Keratinocyte (primary cell): ENCODE measurements around the gene H19. TPM values are rescaled to one million over a fixed set of nuclear protein-coding genes. Genes with fewer than 3 reads are reported as not detected.

Experiments
- DNase-seq: peaks from one replicate; pipeline ENCODE4 v3.0.0-alpha.2; 2011; ENCODE audit warnings: low read depth, missing footprints, low spot score
- FAIRE-seq: peaks from 2 replicates; lab custom pipeline; 2011; peaks lifted over from hg19 to GRCh38; lab: Jason Lieb, UNC
- H2AFZ ChIP-seq: 2 replicates; pipeline ENCODE4 v1.6.0; 2012; ENCODE audit warnings: low read length, control low read depth, inconsistent platforms; ENCODE audit not compliant: control insufficient read depth
- H3K27ac ChIP-seq: 2 replicates; pipeline ENCODE4 v1.5.1; 2011; ENCODE audit warnings: low read length; ENCODE audit not compliant: control insufficient read depth, insufficient read depth
- H3K27me3 ChIP-seq: 3 replicates; pipeline ENCODE4 v1.6.0; 2011; ENCODE audit warnings: low read length; ENCODE audit not compliant: control insufficient read depth, insufficient read depth; ENCODE audit errors: extremely low read depth
- H3K36me3 ChIP-seq, 2 experiments: 2 replicates in 1 of 2; 3 replicates in 1 of 2; pipeline ENCODE4 v1.5.1; 2011; ENCODE audit warnings: low read length in 2 of 2, mild to moderate bottlenecking in 1 of 2; ENCODE audit not compliant: control insufficient read depth in 2 of 2, insufficient read depth in 2 of 2; ENCODE audit errors: extremely low read depth in 1 of 2
- H3K4me1 ChIP-seq: 3 replicates; pipeline ENCODE4 v1.5.1; 2011; ENCODE audit warnings: low read length; ENCODE audit not compliant: control insufficient read depth, insufficient read depth; ENCODE audit errors: extremely low read depth
- H3K4me2 ChIP-seq: 3 replicates; pipeline ENCODE4 v1.6.0; 2011; ENCODE audit warnings: low read depth, low read length; ENCODE audit not compliant: control insufficient read depth, insufficient read depth; ENCODE audit errors: extremely low read depth
- H3K4me3 ChIP-seq, 3 experiments: fragments of 200-600 bp in 1 of 3; sonication (generic) in 1 of 3; 2 replicates in 2 of 3; 3 replicates in 1 of 3; pipeline ENCODE4 v1.5.1; 2011 to 2016; ENCODE audit warnings: low read length in 3 of 3, mild to moderate bottlenecking in 3 of 3, control low read depth in 2 of 3, inconsistent platforms in 1 of 3, low read depth in 1 of 3, mixed read lengths in 1 of 3, mixed run types in 1 of 3, moderate library complexity in 1 of 3; ENCODE audit not compliant: control insufficient read depth in 2 of 3, insufficient read depth in 2 of 3; ENCODE audit errors: extremely low read depth in 1 of 3
- H3K79me2 ChIP-seq: 2 replicates; pipeline ENCODE4 v1.6.0; 2012; ENCODE audit warnings: low read length; ENCODE audit not compliant: control insufficient read depth, insufficient read depth
- H3K9ac ChIP-seq: 3 replicates; pipeline ENCODE4 v1.6.0; 2011; ENCODE audit warnings: low read length; ENCODE audit not compliant: control insufficient read depth, insufficient read depth; ENCODE audit errors: extremely low read depth
- H3K9me1 ChIP-seq: 3 replicates; pipeline ENCODE4 v1.6.0; 2011; ENCODE audit warnings: low read length; ENCODE audit not compliant: control insufficient read depth, insufficient read depth; ENCODE audit errors: extremely low read depth
- H3K9me3 ChIP-seq: 2 replicates; pipeline ENCODE4 v1.5.1; 2012; ENCODE audit warnings: low read depth, low read length; ENCODE audit not compliant: control insufficient read depth
- H4K20me1 ChIP-seq: 3 replicates; pipeline ENCODE4 v1.6.0; 2011; ENCODE audit warnings: low read length; ENCODE audit not compliant: control insufficient read depth, insufficient read depth; ENCODE audit errors: extremely low read depth
- EZH2 ChIP-seq: IDR thresholded peaks from one replicate; pipeline ENCODE4 v1.6.1; 2012; ENCODE audit warnings: inconsistent platforms, mild to moderate bottlenecking, low read length, moderate library complexity
- dilution Hi-C: fragments of 300-500 bp; cut with MboI; formaldehyde crosslinking; loops from one replicate; pipeline ENCODE4 v1.7.0; 2020; ENCODE audit warnings: low sequenced_read_pairs; ENCODE audit not compliant: extremely low pct_ligation_motif_present
- polyA plus RNA-seq, 5 experiments: library from polyadenylated mRNA; depleted of rRNA in 3 of 5; stranded (reverse) in 3 of 5; stranded (forward) in 1 of 5; unstranded in 1 of 5; fragments of >200 nt; gene quantifications; 1 replicate in 1 of 5; 2 replicates in 3 of 5; 3 replicates in 1 of 5; pipeline versions ENCODE4 v1.2.1 to v1.2.3, GENCODE V29; 2011 to 2012; ENCODE audit warnings: missing spikeins in 2 of 5, low read depth in 1 of 5, low replicate concordance in 1 of 5
- TF ChIP-seq, protein P1 (sequence below), 3 experiments: IDR thresholded peaks in 1 of 3; conservative IDR thresholded peaks in 1 of 3; optimal IDR thresholded peaks in 1 of 3; 2 replicates in 2 of 3; 3 replicates in 1 of 3; pipeline versions ENCODE3 to v1.5.1; 2011; ENCODE audit warnings: low read length in 3 of 3, mild to moderate bottlenecking in 3 of 3, moderate library complexity in 2 of 3, control low read depth in 1 of 3, inconsistent platforms in 1 of 3; ENCODE audit not compliant: insufficient read depth in 2 of 3; ENCODE audit errors: extremely low read depth in 1 of 3

The H19 gene
- polyA plus RNA-seq, 1 donor (not counting 4 experiments of a cell fraction or from before 2014, with no cell fraction given), result 15.6 TPM

DNA sequence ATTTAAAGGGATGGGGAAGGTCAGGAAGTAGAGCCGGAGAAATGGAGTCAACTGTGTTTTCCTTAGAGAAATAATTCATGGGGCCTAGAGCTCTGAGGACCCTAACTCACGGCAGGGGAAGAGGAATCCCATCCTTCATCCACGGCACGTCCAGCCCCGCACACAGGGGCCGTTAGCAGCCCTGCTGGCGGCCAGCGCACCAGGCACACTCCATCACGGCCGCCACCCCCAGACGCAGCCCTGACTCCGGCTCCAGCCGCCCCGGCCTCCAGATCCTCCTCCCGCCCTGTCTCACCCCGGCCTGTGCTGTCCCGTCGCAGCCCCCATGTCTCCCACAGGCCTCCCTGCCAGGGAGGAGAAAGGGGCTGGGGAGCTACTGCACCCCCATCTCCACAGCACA is 39.3 kb downstream of the H19 start:
- H3K36me3 ChIP-seq, result no peaks in the 10 kb centered on the region
- no peaks in the 10 kb centered on the region for H3K9me3 ChIP-seq
- H3K79me2 ChIP-seq, result no peaks in the 10 kb centered on the region
- FAIRE-seq, result no peak
- dilution Hi-C loops, result no loop called here
- H3K27ac ChIP-seq, result no peak overlapping the region
- H3K9me1 ChIP-seq, result no peaks in the 10 kb centered on the region
- DNase-seq, result no peak
- TF ChIP-seq, protein P1, sequence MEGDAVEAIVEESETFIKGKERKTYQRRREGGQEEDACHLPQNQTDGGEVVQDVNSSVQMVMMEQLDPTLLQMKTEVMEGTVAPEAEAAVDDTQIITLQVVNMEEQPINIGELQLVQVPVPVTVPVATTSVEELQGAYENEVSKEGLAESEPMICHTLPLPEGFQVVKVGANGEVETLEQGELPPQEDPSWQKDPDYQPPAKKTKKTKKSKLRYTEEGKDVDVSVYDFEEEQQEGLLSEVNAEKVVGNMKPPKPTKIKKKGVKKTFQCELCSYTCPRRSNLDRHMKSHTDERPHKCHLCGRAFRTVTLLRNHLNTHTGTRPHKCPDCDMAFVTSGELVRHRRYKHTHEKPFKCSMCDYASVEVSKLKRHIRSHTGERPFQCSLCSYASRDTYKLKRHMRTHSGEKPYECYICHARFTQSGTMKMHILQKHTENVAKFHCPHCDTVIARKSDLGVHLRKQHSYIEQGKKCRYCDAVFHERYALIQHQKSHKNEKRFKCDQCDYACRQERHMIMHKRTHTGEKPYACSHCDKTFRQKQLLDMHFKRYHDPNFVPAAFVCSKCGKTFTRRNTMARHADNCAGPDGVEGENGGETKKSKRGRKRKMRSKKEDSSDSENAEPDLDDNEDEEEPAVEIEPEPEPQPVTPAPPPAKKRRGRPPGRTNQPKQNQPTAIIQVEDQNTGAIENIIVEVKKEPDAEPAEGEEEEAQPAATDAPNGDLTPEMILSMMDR (optimal IDR thresholded peaks at IDR 0.05 in 1 of 3, IDR thresholded peaks at IDR 0.05 in 1 of 3, conservative IDR thresholded peaks at IDR 0.05 in 1 of 3; ENCODE audit: extremely low read depth in 1 of 3, insufficient read depth in 2 of 3, low read length in 3 of 3), result no peak
- no peak for TF ChIP-seq EZH2
- H2AFZ ChIP-seq, result no peak overlapping the region
- no peaks in the 10 kb centered on the region for H3K4me1 ChIP-seq
- no peaks in the 10 kb centered on the region for H4K20me1 ChIP-seq
- H3K4me2 ChIP-seq, result no peak overlapping the region
- no peaks in the 10 kb centered on the region for H3K27me3 ChIP-seq
- no peak overlapping the region for H3K4me3 ChIP-seq
- no peak overlapping the region for H3K9ac ChIP-seq

DNA sequence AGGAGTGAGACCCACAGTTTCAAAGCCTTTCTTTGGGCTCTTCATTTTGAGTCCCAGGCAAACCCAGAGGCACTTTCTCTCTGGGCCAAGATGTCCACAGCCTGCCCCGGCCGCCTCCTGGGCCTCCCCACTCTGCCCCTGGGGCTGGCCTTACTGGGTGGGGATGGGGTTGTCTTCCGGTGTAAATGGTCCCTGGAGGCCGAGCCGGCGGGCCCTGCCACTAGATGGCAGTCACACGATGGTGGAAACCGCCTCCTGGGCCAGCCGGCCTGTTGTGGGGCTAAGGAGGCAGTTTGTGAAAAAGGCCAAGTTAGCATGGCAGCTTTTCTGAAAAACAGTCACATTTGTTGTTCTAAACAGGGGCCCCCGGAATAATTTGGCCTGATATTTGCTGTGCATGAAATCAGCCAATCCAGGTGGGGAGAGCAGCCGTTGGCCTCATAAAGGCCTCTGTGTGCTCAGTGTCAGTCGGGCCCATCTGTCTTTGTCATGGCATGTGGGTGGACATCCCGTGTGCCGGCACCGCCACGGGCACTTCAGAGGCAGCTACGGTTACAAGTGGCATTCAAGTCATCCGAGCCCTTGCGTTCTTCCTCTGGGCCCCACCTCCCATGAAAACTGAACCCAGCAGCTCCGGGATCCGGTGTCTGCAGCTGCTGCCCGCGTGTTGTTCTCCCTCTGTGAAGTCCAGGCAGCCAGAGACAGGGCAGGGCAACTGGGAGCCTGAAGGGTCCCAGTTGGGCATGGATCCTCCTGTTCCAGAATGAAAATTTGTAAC is 44.0 kb downstream of the H19 start:
- Histone ChIP-seq H3K79me2 (no peaks in the 10 kb centered on the region), H3K9ac (no peak overlapping the region), H3K9me3 (no peaks in the 10 kb centered on the region), H2AFZ (no peak overlapping the region), H4K20me1 (no peaks in the 10 kb centered on the region), H3K4me2 (no peak overlapping the region), H3K4me1 (no peaks in the 10 kb centered on the region), H3K36me3 (no peaks in the 10 kb centered on the region), H3K27ac (no peak overlapping the region), H3K4me3 (no peak overlapping the region), H3K27me3 (no peaks in the 10 kb centered on the region), H3K9me1 (no peaks in the 10 kb centered on the region)
- DNase-seq (no peak), FAIRE-seq (no peak)
- TF ChIP-seq, protein P1 (optimal IDR thresholded peaks at IDR 0.05 in 1 of 3, IDR thresholded peaks at IDR 0.05 in 1 of 3, conservative IDR thresholded peaks at IDR 0.05 in 1 of 3; ENCODE audit: extremely low read depth in 1 of 3, insufficient read depth in 2 of 3, low read length in 3 of 3), result no peak
- TF ChIP-seq EZH2, result no peak
- dilution Hi-C loops, result no loop called here
